RPMI8226 (cell line): Measurements from ENCODE around the gene EXT2.
A peak's percentile ranks its signal among the peaks of the same experiment; 100 is the strongest.

Experiments used
- DNase-seq: peaks from one replicate; pipeline ENCODE4 v3.0.0-alpha.2; 2015

EXT2 gene

DNA sequence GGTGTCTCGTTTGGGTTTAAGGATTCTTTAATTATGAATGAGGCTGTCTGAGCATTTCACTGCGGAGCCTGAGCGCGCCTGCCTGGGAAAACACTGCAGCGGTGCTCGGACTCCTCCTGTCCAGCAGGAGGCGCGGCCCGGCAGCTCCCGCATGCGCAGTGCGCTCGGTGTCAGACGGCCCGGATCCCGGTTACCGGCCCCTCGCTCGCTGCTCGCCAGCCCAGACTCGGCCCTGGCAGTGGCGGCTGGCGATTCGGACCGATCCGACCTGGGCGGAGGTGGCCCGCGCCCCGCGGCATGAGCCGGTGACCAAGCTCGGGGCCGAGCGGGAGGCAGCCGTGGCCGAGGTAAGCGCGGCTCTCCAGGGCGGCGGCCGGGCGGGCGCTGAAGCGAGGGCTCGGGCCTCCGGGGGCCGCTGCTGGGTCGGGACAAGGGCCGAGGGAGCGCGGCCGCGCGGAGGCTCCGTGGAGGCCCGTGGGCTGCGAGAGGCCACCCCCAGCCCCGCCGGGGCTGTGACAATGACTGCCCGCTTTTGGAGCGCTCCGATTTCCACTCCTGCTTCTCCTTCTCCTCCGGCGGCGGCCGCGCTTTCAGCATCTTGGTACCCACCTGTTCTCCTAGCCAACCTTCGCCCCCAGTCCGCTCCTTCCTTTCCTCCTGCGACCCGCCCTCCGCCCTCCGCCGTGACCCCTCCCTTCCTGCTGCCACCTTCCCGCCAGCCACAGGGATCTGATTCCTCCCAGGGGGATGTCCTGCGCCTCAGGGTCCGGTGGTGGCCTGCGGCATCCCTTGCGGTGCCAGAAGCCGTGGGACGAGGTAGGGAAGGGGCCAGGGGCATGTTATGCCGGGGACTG, at the start of gene EXT2:
Gene EXT2 (plus strand): TSS at position 173 of the 854 bp plus-strand sequence. CDS start 12,035 bp downstream, outside the sequence.
- peak; percentile 80 for DNase-seq

DNA sequence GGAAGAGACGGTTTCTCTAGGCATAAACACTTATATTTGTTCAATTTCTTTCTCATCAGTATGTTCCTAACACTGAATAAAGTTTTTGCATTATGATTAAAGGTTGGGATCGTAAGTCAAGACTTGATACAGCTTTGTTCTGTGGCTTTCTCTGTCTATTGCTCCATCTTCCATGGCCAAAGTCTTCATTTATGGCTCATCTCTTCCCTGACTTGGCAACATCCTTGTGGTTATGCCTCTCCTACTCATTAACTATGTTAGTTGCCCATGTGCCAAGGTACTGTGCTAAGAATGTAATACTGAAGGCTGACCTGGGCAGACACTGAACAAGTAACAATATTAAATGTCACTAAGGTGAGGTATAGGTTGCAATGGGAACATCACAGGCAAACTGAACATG, 49.3 kb upstream of the EXT2 start:
- no peak for DNase-seq

DNA sequence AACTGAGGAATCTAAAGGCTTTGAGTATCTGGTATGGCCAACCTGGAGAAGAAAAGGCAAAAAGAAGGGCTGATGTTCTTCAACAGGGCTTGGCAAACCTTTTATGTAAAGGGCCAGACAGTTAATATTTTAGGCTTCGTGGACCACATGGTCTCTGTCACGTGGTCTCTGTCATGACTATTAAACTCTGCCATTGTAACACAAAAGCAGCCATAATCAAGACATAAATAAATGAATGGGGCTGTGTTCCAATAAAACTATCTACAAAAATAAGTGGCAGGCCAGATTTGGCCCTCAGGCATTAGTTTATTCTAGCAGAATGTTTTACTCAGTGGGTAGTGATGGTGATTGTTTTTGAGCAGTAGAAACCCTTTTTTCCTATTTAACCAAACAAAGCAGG, 48.2 kb upstream of the EXT2 start:
- no peak for DNase-seq

DNA sequence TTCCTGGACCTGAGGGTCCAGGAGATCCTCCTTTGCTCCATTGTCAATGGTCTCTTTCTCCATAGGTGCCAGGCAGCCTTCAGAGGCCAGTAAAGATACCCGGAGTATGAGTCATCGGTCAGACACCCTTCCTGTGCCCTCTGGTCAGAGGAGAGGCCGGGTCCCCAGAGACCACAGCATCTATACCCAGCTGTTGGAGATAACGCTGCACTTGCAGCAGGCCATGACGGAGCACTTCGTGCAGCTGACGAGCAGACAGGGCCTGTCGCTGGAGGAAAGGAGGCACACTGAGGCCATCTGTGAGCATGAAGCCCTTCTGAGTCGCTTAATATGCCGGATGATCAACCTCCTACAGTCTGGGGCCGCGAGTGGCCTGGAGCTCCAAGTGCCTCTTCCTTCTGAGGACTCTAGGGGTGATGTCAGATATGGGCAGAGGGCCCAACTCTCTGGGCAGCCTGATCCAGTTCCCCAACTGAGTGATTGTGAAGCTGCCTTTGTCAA, 47.5 kb upstream of the EXT2 start, which contains the start of gene ACCSL:
Gene ACCSL (plus strand): TSS at position 51 of the 501 bp plus-strand sequence. CDS start 56 bp downstream, at position 107.
- DNase-seq, result no peak

- no peak for DNase-seq
Observed at GRCh38 chr11:44049832-44050231, 45.6 kb upstream of the EXT2 start.

- DNase-seq, result no peak
Observed at GRCh38 chr11:44051171-44051570, 44.3 kb upstream of the EXT2 start.

DNA sequence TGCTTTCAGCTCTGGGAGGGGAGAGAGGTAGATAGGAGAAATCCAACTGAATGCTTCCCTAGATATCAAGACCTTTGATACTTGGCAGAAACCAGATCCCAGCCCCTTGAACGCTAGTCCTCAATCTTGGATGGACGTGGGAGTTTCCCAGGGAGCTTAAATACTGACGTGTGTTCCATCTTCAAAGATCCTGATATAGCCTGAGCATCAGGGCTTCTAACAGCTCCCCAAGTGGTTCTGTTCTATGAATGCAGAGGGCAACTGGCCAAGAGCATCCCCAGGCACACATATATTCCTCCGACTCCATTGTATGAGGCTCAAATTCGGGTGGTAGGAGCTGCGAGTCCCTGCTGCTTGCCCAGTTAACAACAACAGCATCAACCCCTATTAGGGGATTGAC, 38.1 kb upstream of the EXT2 start:
- no peak for DNase-seq

DNA sequence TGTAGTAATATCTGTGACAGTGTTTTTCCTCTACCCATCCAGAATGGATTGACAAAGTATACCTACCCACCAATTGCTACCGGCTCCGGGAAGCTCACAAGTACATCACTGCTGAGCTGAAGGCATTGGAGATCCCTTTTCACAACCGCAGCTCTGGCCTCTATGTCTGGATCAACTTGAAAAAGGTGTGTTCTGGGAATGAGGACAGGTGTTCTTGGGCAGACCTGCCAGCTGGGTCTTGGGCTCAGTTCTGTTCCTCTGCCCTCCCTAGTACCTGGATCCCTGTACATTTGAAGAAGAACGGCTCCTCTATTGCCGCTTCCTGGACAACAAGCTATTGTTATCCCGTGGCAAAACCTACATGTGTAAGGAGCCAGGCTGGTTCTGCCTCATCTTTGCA, 37.2 kb upstream of the EXT2 start:
- no peak for DNase-seq

DNA sequence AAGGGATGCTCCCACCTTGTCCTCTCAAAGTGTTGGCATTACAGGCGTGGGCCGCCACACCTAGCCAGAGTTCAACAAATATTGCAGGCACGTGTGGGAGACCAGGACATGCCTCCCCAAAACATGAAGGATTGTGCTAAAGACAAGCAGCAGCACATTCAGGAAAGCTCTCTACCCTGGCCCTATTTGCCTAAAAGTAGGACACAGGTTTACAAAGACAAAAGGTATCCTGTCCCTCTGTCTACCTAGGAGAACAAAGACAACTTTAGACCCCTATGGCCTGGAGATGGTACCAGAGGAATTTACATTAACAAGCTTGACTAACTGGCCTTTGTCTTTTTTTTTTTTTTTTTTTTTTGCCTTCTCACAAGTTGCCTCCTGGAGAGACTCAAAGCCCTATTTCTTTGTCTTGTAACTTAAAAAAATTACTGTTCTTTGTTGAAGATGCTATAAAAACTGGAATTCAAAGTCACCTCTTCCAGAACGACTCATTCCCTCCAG, 30.3 kb upstream of the EXT2 start:
- DNase-seq, result no peak

GRCh38 chr11:44065841-44066731, 29.4 kb upstream of the EXT2 start, which contains the start of gene ACCS:
Gene ACCS (plus strand): TSS chr11:44066270. CDS start chr11:44067628, 1,358 bp downstream.
- peak; percentile 42 for DNase-seq

- no peak for DNase-seq
Observed at GRCh38 chr11:44066732-44067141, 28.7 kb upstream of the EXT2 start.

DNA sequence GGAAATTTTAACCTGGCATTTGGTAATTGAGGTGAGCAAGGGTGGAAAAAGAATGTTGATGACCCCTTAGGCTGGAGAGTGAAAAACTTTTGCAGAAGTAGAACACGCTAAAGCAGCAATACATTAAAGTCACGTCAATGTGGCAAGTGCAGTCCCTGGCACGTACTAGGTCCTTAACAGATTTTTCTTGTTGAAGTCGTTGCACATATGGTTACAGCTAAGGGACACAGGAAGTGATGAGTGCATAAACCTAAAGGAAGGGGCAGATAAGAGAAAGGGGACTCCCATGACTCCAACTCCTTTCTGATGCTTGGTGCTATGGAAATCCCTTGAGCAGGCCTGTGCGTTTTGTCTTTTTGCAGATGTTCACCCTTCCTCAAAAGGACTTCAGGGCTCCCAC, 28.2 kb upstream of the EXT2 start:
- DNase-seq, result no peak

DNA sequence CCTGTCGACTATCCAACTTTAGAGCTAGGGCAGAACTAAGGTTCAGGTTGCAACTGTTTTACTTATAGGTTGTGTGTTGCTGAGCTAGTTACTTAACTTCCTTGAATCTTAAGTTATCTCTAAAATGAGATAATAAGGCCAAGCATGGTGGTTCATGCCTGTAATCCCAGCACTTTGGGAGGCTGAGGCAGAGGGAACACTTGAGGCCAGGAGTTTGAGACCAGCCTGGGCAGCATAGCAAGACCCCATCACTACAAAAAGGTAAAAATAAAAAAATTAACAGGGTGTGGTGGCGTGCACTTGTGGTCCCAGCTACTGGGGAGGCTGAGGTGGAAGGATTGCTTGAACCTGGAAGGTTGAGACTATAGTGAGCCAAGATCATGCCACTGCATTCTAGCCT, 27.3 kb upstream of the EXT2 start:
- DNase-seq, result no peak

DNA sequence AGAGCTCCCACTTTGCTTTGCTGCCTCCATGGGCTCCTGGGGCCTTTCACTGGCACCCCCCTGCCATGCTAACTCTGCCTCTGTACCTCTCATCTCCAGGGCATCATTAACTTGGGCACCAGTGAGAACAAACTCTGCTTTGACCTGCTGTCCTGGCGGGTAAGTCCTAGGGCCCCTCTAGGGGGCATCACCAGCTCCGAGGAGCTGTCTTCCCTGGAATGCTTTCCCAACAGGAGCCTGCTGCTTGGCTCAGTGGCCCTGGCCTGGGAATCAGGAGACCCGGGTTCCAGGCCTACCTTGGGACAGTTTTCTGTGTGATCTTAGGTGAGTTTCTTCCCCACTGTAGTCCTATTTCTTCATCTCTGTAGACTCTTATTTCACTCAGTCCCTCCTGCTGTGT, 24.3 kb upstream of the EXT2 start:
- DNase-seq, result no peak

DNA sequence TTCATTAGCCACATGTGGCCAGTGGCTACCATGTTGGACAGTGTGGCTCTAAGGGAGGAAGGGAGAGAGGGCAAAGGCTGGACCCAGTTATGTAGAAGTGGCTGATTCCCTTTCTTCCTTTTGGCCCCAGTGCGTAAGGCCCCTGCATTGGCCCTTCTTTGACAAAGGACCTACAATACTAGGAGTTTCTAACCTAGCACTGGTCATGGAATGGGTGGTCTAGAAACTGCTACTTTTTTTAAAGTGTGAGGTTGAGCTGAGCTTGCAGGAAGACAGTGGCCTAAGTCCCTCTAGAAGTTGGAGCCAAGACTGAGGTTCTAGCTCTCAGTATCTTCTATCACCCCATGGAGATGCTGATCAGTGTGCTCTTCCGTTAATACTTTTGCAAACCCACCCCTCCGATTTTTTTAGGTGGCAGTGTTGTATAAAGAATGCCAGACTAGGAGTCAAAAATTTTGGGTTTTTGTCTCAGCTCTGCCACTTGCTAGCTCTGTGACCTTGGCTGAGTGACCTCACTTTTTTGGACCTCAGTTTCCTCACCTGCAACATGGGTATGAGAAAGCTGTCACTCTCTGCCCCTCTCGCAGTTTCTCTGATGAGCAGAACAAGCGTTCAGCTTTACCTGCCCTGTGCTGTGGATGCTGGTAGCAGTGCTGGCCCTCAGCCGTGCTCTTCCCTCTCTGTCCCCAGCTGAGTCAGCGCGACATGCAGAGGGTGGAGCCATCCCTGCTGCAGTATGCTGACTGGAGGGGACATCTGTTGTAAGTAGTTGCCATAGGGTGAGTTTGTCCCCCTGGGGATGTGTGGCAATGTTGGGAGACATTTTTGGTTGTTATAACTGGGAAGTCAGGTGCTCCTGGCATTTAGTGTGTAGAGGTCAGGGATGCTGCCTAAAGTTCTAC, 22.5 kb upstream of the EXT2 start:
- no peak for DNase-seq

GRCh38 chr11:44078794-44079193, 16.7 kb upstream of the EXT2 start:
- DNase-seq, result no peak

DNA sequence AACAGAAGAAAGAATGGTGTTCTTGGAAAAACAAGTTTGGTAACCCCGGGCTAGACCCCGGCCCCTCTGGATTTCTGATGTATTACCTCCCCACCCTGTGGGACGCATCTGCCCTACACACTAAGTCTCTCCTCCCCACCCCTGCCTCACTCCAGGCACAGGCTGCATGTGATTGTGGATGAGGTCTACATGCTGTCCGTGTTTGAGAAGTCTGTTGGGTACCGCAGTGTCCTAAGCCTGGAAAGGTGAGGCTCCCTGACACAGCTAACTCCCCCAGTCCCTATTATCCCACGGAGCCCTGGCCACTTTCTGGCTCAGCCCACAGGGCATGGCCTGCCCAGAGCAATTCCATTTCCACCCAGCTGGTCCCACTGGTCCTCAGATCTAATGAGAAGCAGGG, 16.1 kb upstream of the EXT2 start:
- DNase-seq, result no peak

GRCh38 chr11:44080951-44081350, 14.5 kb upstream of the EXT2 start:
- no peak for DNase-seq

DNA sequence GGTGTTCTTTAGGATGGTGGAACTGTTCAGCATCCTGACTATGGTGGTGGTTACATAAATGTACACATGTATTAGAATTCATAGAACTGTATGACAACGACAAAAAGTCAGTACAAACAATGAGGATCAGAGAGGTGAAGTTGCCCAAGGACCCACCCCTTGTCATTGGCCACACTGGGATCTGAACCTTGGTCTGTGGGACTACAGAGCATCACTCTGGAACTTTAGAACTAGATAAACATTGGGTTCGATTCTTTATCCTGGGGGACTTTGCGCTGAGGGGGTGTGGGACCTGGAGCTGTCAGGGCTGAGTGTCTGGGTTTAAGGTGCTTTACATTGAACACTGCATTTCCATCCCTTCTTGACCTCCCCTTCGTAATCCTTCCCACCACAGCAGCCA, 12.8 kb upstream of the EXT2 start:
- DNase-seq, result no peak

GRCh38 chr11:44083433-44083832, 12.0 kb upstream of the EXT2 start:
- peak; percentile 22 for DNase-seq

GRCh38 chr11:44083906-44084305, 11.6 kb upstream of the EXT2 start:
- DNase-seq, result no peak

GRCh38 chr11:44085330-44085729, 10.1 kb upstream of the EXT2 start:
- no peak for DNase-seq
